ENCODE results near the gene DHRS2.
"Not testable (repeated sequence)": the region's sequence is repeated elsewhere in the genome, so short reads cannot be mapped to it uniquely, and the experiment has no call there.

The DHRS2 gene

DNA sequence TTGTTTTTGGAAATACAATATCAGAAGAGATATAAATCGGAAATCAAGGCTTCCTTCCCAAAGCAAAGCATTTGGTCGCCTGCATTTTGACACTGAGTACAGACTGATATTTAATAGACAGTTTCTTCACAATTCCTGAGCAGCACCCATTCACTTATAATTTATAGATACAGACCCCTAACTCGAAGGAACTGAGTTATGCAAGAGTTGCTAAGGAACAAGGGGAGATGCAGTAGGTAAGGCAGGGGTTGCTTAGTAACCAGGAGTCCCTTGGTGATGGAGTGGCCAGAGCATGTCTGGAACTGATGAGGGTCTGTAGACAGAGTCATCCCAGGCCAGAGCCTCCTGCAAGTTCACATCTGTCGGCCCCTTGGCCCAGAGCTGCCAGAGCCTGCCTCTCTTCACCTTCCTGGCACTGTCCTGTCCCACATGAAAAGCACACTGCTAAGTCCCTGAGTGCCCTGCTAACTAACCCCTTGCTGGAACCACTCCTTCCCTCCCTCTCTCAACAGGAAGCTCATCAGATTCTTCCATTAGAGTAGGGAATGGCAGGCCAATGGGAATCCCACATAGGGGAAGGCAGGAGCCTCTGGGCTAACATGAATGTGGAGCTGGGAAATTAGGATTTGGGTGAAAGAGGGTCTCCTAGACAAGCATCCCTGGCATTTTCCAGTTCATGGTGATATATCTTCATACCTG lies 3.6 kb upstream of the DHRS2 start:
- DNase-seq (ENCODE audit: low spot score), result peak; percentile 14

DNA sequence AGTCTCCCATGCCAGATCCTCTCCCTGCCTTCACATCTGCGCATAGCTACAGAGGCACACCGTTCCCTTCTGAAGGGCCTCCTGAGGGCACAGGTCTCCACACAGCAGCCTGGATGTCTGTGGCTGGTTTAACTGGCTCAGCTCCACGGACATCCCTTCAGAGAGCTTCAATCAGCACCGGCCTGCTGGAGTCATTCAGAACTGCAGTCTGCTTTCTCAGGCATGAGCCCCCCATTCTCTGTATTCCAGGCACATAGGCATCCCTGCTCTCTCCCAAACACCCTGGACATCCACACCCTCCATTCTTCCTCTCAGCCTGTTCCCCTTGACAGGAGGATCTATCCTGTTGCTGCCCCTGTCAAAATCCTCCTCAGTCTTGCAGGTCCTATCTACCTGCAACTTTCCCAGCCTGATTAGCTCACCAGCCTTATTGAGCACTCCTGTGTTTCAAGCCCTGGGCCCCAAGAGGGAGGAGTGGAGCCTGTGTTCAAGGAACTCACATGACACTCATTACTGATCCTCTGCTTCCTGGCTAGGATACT lies 2.9 kb upstream of the DHRS2 start:
- DNase-seq (ENCODE audit: low spot score), result no peak

DNA sequence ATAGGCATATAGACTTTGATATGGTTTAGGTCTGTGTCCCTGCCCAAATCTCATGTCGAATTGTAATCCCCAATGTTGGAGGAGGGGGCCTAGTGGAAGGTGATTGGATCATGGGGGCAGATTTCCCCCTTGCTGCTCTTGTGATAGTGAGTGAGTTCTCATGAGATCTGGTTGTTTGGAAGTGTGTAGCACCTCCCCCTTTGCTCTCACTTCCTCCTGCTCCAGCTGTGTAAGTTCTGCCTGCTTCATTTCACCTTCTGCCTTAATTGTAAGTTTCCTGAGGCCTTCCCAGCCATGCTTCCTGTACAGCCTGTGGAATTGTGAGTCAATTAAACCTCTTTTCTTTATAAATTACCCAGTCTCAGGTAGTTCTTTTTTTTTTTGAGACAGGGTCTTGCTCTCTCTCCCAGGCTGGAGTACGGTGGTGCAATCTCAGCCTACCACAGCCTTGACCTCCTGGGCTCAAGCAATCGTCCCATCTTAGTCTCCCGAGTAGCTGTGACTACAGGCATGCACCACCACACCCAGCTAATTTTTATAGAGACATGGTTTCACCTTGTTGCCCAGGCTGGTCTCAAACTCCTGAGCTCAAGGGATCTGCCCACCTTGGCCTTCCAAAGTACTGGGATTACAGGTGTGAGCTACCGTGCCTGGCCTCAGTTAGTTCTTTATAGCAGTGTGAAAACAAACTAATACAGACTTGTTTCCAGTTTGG lies 1.3 kb upstream of the DHRS2 start:
- not testable (repeated sequence) for DNase-seq (ENCODE audit: low spot score)

DNA sequence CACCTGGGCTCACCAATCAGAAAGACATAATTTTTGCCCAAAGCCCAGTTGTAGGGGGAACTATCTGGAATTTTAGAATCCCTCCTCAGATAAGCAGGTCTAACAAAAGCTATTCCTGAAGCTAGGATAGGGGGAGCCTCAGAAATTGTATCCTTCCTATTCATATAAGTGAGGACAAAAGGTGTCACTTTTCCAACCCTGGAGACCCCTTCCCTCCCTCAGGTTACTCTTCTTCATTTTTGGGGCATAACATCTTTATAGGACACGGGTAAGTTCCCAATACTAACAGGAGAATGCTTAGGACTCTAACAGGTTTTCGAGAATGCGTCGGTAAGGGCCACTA lies 1.1 kb downstream of the DHRS2 start:
- DNase-seq (ENCODE audit: low spot score), result not testable (repeated sequence)

DNA sequence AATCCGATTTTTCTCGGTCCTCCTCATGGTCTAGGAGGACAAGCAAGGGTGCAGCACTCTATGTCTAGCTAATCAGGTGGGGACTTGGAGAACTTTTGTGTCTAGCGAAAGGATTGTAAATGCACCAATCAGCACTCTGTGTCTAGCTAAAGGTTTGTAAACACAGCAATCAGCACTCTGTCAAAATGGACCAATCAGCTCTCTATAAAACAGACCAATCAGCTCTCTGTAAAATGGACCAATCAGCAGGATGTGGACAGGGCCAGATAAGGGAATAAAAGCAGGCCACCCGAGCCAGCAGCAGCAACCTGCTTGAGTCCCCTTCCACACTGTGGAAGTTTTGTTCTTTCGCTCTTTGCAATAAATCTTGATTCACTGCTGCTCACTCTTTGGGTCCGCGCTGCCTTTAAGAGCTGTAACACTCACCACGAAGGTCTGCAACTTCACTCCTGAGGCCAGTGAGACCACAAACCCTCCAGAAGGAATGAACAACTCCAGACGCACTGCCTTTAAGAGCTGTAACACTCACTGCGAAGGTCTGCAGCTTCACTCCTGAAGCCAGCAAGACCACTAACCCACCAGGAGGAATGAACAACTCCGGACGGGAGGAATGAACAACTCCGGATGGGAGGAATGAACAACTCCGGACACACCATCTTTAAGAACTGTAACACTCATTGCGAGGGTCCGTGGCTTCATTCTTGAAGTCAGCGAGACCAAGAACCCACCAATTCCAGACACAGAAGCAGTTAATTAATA lies 1.7 kb downstream of the DHRS2 start:
- not testable (repeated sequence) for DNase-seq (ENCODE audit: low spot score)

DNA sequence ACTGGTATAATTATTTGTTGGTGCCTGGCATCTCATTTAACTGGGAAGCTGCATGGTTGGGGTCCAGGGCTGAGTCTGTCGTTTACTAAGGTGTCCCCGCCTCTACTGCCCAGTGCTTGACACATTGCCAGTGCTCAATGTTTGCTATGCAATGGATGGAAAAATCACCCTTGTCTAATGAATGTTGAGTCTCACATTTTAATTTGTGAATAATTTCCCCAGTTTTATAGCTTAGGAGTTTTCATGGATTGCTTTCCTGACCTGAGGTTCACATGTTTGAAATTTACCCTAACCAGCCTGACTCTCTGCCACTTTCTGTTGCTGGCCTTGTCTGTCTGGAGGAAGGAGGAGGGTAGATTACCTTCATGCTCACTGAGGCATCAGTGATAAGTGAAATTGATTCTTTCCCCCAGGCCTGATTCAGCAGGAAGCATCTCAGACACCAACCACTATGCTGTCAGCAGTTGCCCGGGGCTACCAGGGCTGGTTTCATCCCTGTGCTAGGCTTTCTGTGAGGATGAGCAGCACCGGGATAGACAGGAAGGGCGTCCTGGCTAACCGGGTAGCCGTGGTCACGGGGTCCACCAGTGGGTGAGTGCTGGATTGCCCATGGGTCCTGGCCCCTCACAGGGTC lies 2.4 kb downstream of the DHRS2 start:
- no peak for DNase-seq (ENCODE audit: low spot score)

DNA sequence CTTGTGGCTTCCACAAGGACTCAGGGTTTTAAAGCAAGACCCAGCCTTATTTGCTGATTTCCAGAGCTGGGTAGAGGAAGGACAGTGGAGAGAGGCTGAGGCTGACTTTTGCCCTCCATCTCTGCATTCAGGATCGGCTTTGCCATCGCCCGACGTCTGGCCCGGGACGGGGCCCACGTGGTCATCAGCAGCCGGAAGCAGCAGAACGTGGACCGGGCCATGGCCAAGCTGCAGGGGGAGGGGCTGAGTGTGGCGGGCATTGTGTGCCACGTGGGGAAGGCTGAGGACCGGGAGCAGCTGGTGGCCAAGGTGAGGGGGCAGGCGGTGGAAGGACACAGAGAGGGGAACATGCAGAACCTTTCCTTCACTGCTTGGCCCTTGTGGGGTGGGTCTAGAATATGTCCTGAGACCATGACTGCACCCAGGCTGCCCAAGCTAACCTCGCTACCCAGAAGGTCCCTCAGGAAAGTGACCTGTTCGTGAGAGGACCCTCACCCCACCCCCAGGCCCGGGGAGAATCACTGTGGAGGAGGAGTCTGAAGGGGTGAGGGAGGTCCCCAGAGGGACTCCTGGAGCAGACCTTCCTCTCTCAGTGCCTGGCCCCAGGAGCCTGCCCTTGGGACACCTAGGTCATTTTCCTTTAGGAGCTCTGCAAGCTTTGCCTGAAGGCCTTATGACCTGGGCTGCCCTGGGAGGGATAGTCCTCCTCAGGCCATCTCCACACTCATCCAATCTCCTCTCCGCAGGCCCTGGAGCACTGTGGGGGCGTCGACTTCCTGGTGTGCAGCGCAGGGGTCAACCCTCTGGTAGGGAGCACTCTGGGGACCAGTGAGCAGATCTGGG lies 3.1 kb downstream of the DHRS2 start:
- no peak for DNase-seq (ENCODE audit: low spot score)

DNA sequence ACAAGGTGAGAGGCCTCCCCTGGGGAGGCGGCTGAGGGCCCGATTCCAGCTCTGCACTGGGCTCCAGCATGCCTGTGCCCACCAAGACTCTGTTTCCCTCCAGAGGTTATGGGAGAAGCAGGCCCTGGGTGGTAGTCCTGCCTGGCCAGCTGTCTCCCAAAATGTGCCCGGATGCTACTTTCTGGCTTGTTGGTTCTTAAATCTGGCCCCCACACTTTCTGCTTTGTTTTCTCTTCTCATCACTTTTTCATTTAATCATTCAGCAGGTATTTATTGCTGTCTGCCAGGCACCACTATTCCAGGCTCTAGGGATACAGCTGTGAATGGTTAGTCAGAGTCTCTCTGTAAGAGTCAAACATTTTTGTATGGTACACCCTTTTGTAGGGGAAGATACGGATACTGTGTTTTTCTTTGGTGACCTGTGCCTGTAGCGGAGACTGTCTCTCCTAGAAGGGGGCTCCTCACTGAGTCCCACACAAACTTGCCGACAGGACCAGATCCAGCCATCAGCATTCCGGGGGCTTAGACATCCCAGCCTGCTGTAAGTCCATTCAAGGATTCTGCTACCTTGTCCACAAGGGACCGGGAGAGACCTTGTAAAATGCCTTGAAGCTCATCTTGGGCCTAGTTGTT lies 3.8 kb downstream of the DHRS2 start:
- DNase-seq (ENCODE audit: low spot score), result no peak

DNA sequence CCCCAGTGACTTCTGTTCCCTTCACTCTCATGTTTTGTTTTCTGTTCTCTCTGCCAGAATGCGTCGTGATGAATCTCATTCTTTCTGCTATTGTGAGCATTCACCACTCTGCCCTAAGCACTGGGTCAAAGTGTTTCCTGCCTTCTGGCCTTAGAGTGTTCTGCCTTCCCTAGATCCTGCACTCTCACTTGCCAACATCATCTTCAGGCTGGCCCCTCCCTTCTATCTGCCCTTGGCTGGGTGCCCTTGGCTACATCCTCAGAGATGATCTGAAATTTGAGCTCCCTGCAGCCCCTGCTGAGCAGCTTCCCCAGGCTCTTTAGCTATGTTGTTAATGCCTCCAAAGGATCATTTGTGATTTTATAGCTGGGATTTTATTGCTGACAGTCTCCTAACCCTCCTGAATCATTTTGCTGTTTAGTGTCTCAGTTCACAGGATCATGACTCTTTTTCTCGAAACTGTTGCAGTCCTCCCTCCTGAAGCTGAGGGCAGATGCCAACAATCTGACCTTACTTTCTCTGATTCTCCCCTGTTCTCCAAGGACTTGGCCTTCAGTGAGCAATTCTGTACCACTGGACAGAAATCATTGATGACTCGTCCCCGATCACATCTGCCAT lies 4.5 kb downstream of the DHRS2 start:
- no peak for DNase-seq (ENCODE audit: low spot score)

DNA sequence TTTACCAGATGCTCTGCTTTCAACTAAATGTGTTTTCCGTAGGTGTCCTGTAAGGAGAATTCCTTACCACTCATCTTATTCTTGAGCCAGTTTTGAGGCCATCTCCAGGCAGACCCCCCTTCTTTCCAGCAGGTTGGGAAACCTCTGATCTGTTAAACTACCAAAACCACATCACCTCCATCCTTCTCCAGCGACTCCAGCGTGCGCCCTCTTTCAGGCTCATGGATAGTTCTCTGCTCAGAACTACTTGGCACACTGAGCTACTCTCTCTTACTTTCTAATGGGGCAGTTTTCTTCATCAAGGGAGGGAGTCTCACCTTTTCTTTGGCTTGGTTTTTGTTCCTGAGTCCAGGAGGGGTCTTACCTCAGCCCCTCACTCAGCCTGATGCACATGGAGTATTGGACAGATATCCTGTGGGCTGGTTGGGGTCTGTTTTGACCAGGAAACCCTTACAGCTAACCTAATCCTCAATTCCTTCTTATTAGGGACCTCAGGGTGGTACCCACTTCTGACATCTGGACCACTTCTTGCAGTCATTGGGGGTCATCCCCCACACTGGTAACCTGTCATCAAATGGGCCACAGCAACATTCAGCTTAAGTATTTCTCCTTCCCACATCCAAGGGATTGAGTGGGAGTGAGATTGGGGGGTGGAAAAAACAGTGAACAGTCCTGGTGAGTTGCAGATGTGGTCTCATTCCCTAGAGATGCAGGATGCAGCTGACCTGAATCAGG lies 5.2 kb downstream of the DHRS2 start:
- DNase-seq (ENCODE audit: low spot score), result no peak

DNA sequence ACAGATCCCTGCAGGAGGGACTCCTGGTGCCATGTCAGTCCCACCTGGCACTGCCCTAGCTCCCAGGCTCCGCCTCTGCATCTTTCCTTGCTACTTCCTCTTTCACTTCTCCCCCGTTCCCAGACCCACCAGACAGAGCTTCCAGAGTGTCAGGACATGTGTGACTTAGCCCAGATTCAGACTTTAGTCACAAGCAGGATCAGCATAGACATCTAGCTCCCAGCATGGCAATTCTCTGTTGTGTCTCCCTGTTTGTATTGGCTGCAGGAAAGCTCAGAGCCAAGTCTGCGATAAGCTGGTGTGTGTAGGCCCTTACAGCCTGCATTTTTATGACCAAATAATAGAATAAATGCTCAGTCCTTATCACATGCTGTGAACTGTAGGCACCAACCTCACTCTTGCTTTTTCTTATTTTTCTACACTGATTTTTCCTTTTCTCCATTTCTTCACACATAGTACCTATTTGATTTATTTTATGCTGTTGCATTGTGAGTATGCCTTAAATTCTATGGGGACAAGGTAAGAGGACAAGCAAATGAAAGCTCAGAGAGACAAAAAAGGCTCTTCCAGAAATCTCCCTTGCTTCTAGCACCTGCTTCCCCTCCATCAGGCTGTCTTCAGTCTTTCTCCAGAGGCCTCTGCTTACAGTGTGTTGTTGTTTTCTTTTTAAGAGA lies 5.9 kb downstream of the DHRS2 start:
- DNase-seq (ENCODE audit: low spot score), result no peak

DNA sequence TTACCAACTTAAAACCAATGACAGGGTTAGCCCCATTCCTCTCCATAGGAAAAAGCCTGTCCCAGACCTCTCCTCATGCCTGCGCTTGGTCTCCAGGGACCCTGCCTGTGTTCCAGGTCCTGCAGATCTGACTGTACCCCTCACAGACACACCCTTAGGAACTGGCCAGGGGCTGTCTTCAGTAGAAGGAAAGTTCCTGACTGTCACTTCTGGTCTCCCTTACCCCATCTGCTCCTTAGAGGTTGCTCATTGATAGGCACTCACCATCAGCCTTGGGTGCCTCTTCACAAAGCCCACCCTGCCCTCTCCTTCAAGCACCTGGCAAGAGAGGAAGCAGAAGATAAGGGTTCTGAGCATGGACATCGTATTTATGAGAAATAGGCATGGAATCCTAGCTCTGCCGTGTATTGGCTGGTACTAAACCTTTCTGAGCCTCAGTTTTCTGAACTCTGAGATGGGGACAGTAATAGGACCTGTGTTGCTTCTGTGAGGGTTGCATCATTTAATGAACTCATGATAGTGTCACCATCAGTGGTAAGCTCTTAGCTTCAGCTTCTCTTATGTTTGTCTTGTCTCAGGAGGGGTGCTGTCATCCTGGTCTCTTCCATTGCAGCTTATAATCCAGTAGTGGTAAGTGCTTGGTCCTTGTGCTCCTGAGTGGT lies 7.5 kb downstream of the DHRS2 start:
- no peak for DNase-seq (ENCODE audit: low spot score)

DNA sequence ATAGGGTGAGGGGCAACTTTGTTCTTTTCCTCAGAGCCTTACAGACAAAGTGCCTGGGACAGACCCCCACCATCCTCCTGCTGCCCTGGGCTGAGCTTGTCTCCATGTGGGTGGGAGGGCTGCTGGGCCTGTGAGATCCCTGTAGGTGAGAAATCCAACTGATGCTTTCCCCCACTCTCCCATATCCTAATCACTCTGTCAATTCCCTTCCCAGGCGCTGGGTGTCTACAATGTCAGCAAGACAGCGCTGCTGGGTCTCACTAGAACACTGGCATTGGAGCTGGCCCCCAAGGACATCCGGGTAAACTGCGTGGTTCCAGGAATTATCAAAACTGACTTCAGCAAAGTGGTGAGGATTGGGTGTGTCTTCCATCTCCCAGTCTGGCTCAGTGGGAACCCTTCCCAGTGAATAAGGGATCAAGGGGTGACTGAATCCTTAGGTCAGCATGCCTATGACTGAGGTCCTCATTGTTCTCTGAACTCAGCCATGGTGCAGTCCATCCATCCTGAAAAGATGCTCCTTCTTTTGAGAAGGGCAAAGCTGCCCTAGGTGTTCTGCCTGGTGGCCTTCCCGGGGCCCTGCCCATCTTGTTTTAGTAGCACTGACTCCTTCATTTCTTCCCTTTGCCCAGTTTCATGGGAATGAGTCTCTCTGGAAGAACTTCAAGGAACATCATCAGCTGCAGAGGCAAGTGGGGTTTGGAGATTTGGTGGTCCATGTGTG lies 8.2 kb downstream of the DHRS2 start:
- DNase-seq (ENCODE audit: low spot score), result no peak

DNA sequence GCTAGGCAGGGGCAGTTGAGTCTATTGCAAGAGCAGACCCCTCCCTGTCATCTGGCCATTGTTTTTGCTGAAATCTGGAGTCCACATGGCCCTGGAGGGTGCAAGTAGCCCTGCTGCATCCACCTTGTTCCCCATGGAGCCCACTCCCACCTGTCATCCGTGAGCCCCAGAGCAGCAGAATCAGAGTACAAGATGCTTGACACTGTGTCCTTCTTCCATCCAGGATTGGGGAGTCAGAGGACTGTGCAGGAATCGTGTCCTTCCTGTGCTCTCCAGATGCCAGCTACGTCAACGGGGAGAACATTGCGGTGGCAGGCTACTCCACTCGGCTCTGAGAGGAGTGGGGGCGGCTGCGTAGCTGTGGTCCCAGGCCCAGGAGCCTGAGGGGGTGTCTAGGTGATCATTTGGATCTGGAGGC lies 8.8 kb downstream of the DHRS2 start:
- DNase-seq (ENCODE audit: low spot score), result no peak

DNA sequence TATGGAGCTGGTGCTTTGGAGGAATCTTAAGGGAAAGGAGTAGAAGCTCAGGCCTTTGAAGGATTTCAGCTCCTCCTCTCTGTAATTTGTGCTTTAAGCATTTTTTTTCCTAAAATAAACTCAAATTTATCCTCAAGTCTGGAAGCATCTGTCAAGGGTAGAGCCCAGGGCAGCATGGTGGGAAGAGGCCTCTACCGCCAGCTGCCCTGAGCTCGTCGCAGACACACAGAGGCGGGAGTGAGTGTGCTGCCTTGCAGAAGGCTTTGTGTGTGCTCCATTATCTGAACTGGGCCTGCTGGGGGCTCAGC lies 9.3 kb downstream of the DHRS2 start:
- DNase-seq (ENCODE audit: low spot score), result no peak

DNA sequence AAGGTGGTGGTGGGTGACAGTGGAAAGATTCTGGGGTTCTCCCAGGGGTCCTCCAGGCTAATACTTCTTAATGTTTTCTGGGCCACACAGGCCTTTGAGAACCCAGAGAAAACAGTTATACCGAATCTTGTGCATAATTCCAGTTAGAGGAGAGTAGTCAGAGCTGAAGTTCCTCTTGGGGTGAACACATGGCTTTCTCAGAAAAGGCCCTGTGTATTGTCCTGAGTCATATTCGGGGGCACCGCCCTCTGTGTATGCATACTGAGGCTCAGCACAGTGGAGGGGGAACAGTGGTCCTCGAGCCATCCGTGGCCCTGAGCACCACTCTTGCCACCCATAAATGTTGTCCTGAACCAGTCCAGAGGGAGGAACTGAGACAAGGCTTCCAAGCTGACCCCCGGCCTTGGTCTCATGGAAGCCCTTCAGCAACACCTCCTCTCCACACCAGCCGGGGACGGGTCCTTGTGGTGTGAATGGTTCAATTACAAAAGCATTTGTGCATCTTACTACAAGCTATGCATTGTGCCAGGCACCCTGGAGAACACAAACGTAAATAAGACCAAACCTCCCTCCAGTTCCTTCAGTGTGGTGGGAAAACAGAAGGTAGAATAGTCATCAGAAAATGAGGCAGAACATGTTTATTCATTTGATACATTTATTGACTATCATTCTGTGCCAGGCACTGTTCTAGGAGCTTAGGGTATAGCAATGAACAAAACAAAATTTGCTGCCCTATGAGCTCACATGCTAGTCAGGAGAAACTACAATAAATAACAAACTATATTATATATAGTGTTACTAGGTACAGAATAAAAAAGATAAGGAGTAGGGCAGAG lies 9.9 kb downstream of the DHRS2 start:
- DNase-seq (ENCODE audit: low spot score), result no peak
